GM19452 (cell line): ENCODE data around the gene ENTPD8.
"Not testable (repeated sequence)": the region's sequence is repeated elsewhere in the genome, so short reads cannot be mapped to it uniquely, and the experiment has no call there.

ENCODE experiments used
- ATAC-seq: cut with Tn5 transposase; IDR thresholded peaks from one replicate; pipeline ENCODE4 v1.9.1; 2021; ENCODE audit not compliant: unreplicated experiment

ENTPD8 gene

DNA sequence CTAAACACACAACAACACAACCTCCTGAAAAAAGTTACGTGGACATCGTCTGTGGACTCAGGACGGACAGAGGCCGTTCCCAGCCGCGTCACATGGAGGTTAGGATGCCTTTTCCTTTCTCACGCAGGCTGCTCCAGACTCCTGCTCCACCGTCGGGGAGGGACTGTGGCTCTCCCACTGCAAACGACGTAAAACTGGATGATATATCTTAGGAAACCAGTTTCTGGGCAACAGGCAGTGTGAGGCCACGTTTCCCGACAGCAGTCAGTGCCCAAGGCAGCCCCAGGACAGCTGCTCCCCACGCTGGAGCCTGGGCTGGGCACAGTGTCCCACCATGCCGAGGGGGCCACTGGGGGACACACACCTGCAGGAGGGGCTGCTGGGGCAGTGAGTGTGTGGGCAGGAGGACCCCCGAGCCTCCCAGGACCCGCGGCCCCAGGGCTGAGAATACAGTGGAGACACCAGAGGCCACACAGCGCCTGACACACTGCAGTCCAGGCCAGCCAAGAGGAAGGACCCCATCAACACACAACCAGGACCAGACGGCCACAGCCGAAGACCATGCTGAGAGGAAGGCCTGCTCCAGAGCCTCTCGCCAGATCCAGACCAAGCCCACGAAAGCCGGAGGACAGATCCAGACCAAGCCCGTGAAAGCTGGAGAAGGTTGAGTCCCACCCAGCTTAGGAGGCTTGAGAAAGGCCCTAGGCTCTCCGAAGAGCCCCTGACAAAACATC, 44.4 kb downstream of the ENTPD8 start:
- no peak for ATAC-seq

DNA sequence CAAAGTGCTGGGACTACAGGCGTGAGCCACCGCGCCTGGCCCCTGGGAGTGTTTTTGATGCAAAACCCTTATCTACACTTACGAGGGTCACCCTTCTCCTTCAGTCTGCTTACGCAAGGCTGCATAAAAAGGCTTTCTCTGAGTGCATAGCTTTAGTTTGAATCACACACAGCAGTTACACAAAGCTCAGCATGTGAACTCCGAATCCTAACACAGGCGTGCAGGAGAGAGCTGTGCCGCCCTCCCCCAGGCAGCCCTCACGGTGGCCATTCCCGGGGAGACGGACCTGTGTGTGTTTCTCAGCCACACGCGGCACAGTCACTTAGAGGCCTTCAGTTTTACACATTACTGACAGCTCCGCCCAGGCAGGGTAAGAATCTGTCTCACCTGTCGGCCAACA, 44.9 kb downstream of the ENTPD8 start:
- ATAC-seq: no peak

GRCh38 chr9:137395666-137396010, 45.5 kb downstream of the ENTPD8 start:
- ATAC-seq: no peak

DNA sequence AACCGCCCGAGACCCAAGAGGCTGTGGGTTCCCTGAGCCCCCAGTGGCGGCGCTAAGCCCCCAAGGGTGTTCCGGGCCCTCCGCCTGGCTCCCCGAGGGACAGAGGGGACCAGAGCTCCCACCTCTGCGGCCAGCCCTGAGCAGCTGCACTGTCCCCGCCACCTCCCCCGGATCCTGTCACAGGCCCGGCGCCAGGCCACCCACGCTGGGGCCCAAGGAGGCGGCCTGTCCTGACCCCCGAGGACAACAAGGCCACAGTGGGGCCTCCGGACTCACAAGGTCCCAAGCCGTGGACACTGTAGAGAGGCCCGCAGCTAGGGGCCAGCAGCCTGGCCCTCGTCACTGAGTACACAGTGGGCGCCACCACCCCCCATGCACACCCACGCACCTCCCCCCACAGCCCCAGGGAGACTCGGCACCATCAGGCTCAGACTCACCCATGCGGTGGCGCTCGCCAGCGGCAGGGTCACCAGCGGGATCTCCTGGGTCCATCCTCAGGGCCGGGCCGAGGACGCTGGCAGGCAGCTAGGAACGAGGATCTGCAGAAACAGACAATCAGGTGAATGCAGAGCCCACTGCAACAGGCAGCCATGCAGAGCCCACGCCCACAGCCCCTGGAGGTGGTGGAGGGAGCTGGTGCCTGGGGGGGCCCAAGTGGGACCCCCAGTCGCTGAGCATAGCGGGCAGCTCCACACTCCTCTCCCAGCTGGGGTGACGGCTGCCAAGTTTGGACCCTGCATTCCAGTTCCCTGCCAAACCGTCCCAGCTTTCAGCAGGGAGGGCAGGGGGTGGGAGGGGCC, 46.1 kb downstream of the ENTPD8 start:
- ATAC-seq: no peak

- ATAC-seq: no peak
Observed at GRCh38 chr9:137393176-137394150, 47.7 kb downstream of the ENTPD8 start.

GRCh38 chr9:137392232-137393007, 48.7 kb downstream of the ENTPD8 start:
- ATAC-seq: no peak

- no peak for ATAC-seq
Observed at GRCh38 chr9:137391411-137391754, 49.8 kb downstream of the ENTPD8 start.

- no peak for ATAC-seq
Observed at GRCh38 chr9:137390553-137391410, 50.4 kb downstream of the ENTPD8 start.

DNA sequence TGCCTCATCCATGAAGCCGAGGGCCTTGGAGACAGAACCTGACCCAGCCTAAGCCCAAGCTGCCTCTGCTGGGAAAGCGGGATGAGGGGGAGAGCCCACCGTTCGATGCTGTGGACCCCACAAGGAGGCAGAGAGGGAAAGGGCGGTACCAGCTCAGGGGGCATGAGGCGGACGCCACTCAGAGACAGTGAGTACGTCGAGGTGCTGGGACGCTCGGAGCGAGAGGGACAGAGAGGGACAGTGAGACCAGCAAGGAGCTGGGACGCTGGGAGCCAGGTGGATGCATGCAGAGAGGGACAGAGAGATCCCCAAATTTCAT, 51.8 kb downstream of the ENTPD8 start:
- no peak for ATAC-seq

- no peak for ATAC-seq
Observed at GRCh38 chr9:137388589-137389427, 52.3 kb downstream of the ENTPD8 start.

DNA sequence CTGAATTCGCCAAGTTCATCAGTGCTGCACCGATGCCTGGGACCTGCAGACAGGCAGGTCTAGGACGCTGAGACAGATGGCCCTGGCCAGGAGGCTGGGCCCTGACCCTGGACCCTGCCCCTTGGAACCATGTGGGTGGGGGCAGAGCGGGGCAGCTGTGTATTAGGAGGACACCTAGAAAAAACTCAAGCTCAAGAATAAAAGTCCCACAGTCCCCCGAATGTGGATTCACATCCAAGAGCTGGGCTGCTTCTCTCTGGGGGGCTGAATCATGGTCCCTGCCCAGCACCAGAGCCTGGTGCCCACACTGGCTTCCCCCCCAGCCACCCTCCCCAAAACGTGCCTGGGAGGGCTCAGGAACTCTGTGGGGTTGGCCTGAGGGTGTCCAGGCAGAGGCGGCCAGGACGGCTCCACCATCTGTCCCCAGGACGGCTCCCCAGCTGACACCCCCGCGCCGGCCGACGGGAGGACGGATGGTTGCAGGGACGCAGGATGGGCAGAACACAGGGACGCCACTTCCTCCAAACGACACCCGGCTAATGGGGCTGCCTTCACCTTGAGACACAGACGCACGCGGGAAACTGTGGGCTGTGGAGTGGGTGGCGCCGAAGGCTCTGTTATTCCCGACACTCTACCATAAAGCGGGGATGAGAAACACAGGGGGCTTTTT, 53.1 kb downstream of the ENTPD8 start:
- no peak for ATAC-seq

GRCh38 chr9:137387114-137387890, 53.9 kb downstream of the ENTPD8 start:
- ATAC-seq: no peak

GRCh38 chr9:137386507-137387113, 54.5 kb downstream of the ENTPD8 start:
- ATAC-seq: not testable (repeated sequence)

- no peak for ATAC-seq
Observed at GRCh38 chr9:137385061-137385655, 56.0 kb downstream of the ENTPD8 start.
